GM19397 (cell line): Measurements from ENCODE around the gene GOLT1A.
"Not testable (repeated sequence)": the region's sequence is repeated elsewhere in the genome, so short reads cannot be mapped to it uniquely, and the experiment has no call there.

Source experiments
- ATAC-seq: cut with Tn5 transposase; IDR thresholded peaks from one replicate; pipeline ENCODE4 v1.9.1; 2021; ENCODE audit warnings: mild to moderate bottlenecking, moderate library complexity; ENCODE audit not compliant: unreplicated experiment

The GOLT1A gene

GRCh38 chr1:204249736-204250427 lies 36.1 kb upstream of the GOLT1A start:
- no peak for ATAC-seq

GRCh38 chr1:204248954-204249353 lies 35.2 kb upstream of the GOLT1A start:
- ATAC-seq = no peak

GRCh38 chr1:204246876-204247275 lies 33.1 kb upstream of the GOLT1A start:
- no peak for ATAC-seq

GRCh38 chr1:204242920-204243319 lies 29.1 kb upstream of the GOLT1A start:
- no peak for ATAC-seq

GRCh38 chr1:204241914-204242313 lies 28.1 kb upstream of the GOLT1A start:
- ATAC-seq = no peak

- no peak for ATAC-seq
Observed at GRCh38 chr1:204241050-204241449, 27.3 kb upstream of the GOLT1A start.

GRCh38 chr1:204240233-204240632 lies 26.4 kb upstream of the GOLT1A start:
- ATAC-seq = no peak

GRCh38 chr1:204239401-204239800 lies 25.6 kb upstream of the GOLT1A start:
- ATAC-seq = not testable (repeated sequence)

GRCh38 chr1:204238520-204238919 lies 24.7 kb upstream of the GOLT1A start:
- not testable (repeated sequence) for ATAC-seq

GRCh38 chr1:204237515-204237914 lies 23.7 kb upstream of the GOLT1A start:
- ATAC-seq = not testable (repeated sequence)

- no peak for ATAC-seq
Observed at GRCh38 chr1:204232526-204232925, 18.7 kb upstream of the GOLT1A start.

GRCh38 chr1:204230211-204230610 lies 16.4 kb upstream of the GOLT1A start:
- no peak for ATAC-seq

- no peak for ATAC-seq
Observed at GRCh38 chr1:204228896-204229295, 15.1 kb upstream of the GOLT1A start.

- ATAC-seq = no peak
Observed at GRCh38 chr1:204227996-204228785, 14.4 kb upstream of the GOLT1A start.

- no peak for ATAC-seq
Observed at GRCh38 chr1:204227351-204227750, 13.6 kb upstream of the GOLT1A start.

GRCh38 chr1:204225841-204226735 lies 12.3 kb upstream of the GOLT1A start:
- ATAC-seq = no peak

- no peak for ATAC-seq
Observed at GRCh38 chr1:204224655-204225054, 10.9 kb upstream of the GOLT1A start.

- ATAC-seq = no peak
Observed at GRCh38 chr1:204223129-204223860, 9.5 kb upstream of the GOLT1A start.

- no peak for ATAC-seq
Observed at GRCh38 chr1:204222764-204223055, 8.9 kb upstream of the GOLT1A start.

- ATAC-seq = no peak
Observed at GRCh38 chr1:204222006-204222763, 8.4 kb upstream of the GOLT1A start.
